Spleen (tissue), 11 donors: ENCODE data around the gene DUSP28. TPM values are rescaled to one million over a fixed set of nuclear protein-coding genes. Genes with fewer than 3 reads are reported as not detected.

Source experiments
- DNase-seq: peaks from one replicate; pipeline ENCODE4 v3.0.0-alpha.2; 2020
- H3K27ac ChIP-seq, 8 donors: fragments of 200-600 bp; sonication (generic) in 7 of 8; 1 replicate in 4 of 8; 2 replicates in 4 of 8; pipeline versions ENCODE4 v1.5.0 to v1.8.0; 2016 to 2021; ENCODE audit warnings: inconsistent platforms in 4 of 8, mild to moderate bottlenecking in 4 of 8, moderate library complexity in 1 of 8
- H3K27me3 ChIP-seq, 7 donors: fragments of 200-600 bp; sonication (generic) in 6 of 7; replicated peaks in 1 of 7; 1 replicate in 4 of 7; 2 replicates in 3 of 7; pipeline versions ENCODE4 v1.5.0 to v1.8.0; 2016 to 2021; ENCODE audit warnings: inconsistent platforms in 3 of 7, mild to moderate bottlenecking in 1 of 7
- H3K36me3 ChIP-seq, 6 donors: fragments of 200-600 bp; sonication (generic) in 5 of 6; 1 replicate in 4 of 6; 2 replicates in 2 of 6; pipeline versions ENCODE4 v1.5.0 to v1.8.0; 2016 to 2021; ENCODE audit warnings: inconsistent platforms in 2 of 6
- H3K4me1 ChIP-seq, 6 donors: fragments of 200-600 bp; sonication (generic) in 5 of 6; 1 replicate in 3 of 6; 2 replicates in 3 of 6; pipeline versions ENCODE4 v1.5.0 to v1.8.0; 2016 to 2021; ENCODE audit warnings: inconsistent platforms in 3 of 6
- H3K4me3 ChIP-seq, 8 donors: fragments of 200-600 bp; sonication (generic) in 7 of 8; 1 replicate in 4 of 8; 2 replicates in 4 of 8; pipeline versions ENCODE4 v1.5.0 to v1.8.0; 2016 to 2021; ENCODE audit warnings: inconsistent platforms in 4 of 8, mild to moderate bottlenecking in 4 of 8, moderate library complexity in 2 of 8
- H3K9me3 ChIP-seq, 8 donors: fragments of 200-600 bp; sonication (generic) in 7 of 8; 1 replicate in 4 of 8; 2 replicates in 4 of 8; pipeline versions ENCODE4 v1.5.0 to v1.8.0; 2016 to 2021; ENCODE audit warnings: inconsistent platforms in 4 of 8
- POLR2A ChIP-seq, 3 donors: fragments of 450-650 bp; IDR thresholded peaks; one replicate each; pipeline ENCODE4 v1.5.1; 2017; ENCODE audit warnings: antibody characterized with exemption in 3 of 3, mild to moderate bottlenecking in 1 of 3
- POLR2AphosphoS5 ChIP-seq, 3 donors: sonication (generic); formaldehyde crosslinking; IDR thresholded peaks; one replicate each; pipeline ENCODE4 v1.5.1; 2017; ENCODE audit warnings: antibody characterized with exemption in 3 of 3
- whole genome bisulfite sequencing, 5 donors: extraction: QIAGEN DNeasy Blood & Tissue Kit in 3 of 5; methylation state at CpG; one replicate each; pipeline versions ENCODE4 v1.1.5 to v1.1.7; 2013 to 2018; 5-methylcytosine and 5-hydroxymethylcytosine counted together
- intact Hi-C: fragments of 100-400 bp; cut with DNase I; formaldehyde crosslinking; loops from one replicate; pipeline ENCODE4 v1.15.0; 2023; ENCODE audit warnings: low total_unique reads
- polyA plus RNA-seq, 3 donors: library from polyadenylated mRNA; stranded (reverse); fragments of 200-250 nt; gene quantifications; one replicate each; pipeline ENCODE4 v1.2.1, GENCODE V29; 2013
- total RNA-seq, 7 donors: library from RNA; depleted of rRNA in 3 of 7; stranded (reverse); fragments of >200 nt in 3 of 7; fragmentation: NEBNext Ultra II Directional in 4 of 7; extraction: Animal tissue kit (Norgen Biotek cat#: 25700) in 4 of 7; gene quantifications; one replicate each; pipeline versions ENCODE4 v1.1.0 to v1.2.1, GENCODE V29; 2016 to 2021
- TF ChIP-seq, protein P1 (sequence below), 11 experiments: fragments of 200-600 bp in 7 of 11; fragments of 450-650 bp in 4 of 11; sonication (generic) in 4 of 11; IDR thresholded peaks in 8 of 11; conservative IDR thresholded peaks in 3 of 11; 1 replicate in 7 of 11; 2 replicates in 4 of 11; pipeline versions ENCODE4 v1.4.0 to v1.8.0; 2016 to 2021; ENCODE audit warnings: antibody characterized with exemption in 11 of 11, inconsistent platforms in 4 of 11, mild to moderate bottlenecking in 1 of 11
- donor health status: healthy with polysubstance abuse.
- donor health status: DM: no; HTN: no; CAD: no; lungs with moderate emphysema.
- donor health status: DM: no; HTN: no; CAD: no.
- donor health status: Bipolar disorder and iron deficiency.
- donor health status: healthy.
- donor health status: DM: no; HTN: no; CAD: no.
- donor health status: DM: yes; HTN: yes; CAD: no.

Gene DUSP28
- total and polyA plus RNA-seq, 10 donors = 5.9 to 13.6 (median 7.2) TPM

DNA sequence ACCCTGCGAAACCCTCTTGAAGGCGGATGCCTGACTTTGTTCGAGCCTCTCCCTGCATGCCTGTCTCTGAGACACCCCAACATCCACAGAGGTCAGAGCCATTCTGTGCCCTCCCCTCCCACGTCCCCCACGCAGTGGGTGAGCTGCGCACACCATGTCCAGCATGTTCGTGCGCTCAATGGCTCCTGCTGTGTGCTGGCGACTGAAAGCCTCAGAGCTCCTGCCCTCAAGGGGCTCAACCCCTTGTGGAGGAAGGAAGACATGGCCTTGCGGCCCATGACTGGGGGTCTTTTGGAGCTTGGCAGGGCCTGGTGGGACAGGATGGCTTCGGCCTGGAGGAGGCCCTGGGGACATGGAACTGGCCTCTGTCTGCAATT, 48.1 kb upstream of the DUSP28 start:
- Histone ChIP-seq H3K4me1 (peaks cover 9 to 16% (median 10%) of the 10 kb centered on the region in 6 donors), H3K27ac (no peak overlapping the region), H3K36me3 (peaks cover 0 to 41% (median 13%) of the 10 kb centered on the region in 6 donors), H3K9me3 (no peaks in the 10 kb centered on the region), H3K27me3 (no peaks in the 10 kb centered on the region), H3K4me3 (no peak overlapping the region)
- intact Hi-C loops = loop anchor here (10.0 kb wide), 1 partner anchor 323 kb away; no protein-coding TSS in a partner anchor
- no peak for DNase-seq
- TF ChIP-seq POLR2A (IDR thresholded peaks at IDR 0.05) (no peak), POLR2AphosphoS5 (IDR thresholded peaks at IDR 0.05) (no peak)
- TF ChIP-seq, protein P1, sequence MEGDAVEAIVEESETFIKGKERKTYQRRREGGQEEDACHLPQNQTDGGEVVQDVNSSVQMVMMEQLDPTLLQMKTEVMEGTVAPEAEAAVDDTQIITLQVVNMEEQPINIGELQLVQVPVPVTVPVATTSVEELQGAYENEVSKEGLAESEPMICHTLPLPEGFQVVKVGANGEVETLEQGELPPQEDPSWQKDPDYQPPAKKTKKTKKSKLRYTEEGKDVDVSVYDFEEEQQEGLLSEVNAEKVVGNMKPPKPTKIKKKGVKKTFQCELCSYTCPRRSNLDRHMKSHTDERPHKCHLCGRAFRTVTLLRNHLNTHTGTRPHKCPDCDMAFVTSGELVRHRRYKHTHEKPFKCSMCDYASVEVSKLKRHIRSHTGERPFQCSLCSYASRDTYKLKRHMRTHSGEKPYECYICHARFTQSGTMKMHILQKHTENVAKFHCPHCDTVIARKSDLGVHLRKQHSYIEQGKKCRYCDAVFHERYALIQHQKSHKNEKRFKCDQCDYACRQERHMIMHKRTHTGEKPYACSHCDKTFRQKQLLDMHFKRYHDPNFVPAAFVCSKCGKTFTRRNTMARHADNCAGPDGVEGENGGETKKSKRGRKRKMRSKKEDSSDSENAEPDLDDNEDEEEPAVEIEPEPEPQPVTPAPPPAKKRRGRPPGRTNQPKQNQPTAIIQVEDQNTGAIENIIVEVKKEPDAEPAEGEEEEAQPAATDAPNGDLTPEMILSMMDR (IDR thresholded peaks at IDR 0.05 in 8 of 11, conservative IDR thresholded peaks at IDR 0.05 in 3 of 11) = no peak
- WGBS, 5 donors = 87 to 97% (median 96%) methylated on average over 3 to 11 of the region's 11 CpGs

DNA sequence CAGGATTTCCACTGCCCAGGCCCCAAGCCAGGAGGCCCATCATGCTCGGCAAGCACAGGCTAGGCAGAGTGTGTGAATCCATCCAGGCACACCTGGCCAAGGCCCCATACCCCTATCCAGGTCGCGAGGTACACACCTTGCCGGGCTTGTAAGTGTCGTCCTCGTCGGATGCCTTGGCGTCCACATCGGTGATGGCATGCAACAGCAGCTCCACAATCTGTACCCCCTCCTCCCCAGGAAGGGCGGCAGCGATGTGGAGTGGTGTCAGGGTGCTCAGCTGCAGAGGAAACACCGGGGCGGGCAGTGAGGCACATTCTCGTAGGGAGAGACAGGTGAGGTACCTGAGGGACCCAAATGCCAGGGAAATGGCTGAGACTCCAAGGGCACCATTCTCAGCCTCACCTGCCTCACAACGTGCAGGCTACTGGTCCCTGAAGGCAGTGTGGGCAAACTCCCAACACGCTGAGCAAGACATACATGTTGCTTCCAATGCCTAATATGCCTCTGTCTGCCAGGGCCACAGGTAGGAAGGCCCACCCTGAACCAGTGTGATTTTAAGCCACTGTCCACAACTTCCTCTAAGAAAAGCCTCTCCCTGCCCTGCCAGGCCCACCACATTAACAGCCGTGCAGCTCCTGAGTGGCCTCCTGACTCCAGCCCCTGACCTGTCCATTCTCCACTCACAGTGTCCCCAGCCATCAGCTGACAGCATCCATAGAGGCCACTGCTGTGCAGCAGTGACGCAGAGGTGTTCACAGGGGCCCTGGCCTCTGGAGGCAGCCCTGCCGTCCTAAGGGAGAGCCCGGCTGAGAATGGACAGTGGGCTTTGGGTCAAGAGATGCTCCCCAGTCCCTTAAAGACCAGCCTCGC, 47.3 kb upstream of the DUSP28 start:
- H3K4me3 ChIP-seq = no peak overlapping the region
- peaks cover 0 to 41% (median 13%) of the 10 kb centered on the region in 6 donors for H3K36me3 ChIP-seq
- H3K27me3 ChIP-seq = no peaks in the 10 kb centered on the region
- H3K4me1 ChIP-seq = peaks cover 9 to 16% (median 10%) of the 10 kb centered on the region in 6 donors
- DNase-seq = no peak
- 95 to 99% (median 96%) methylated on average over 15 to 21 of the region's 21 CpGs for WGBS, 5 donors
- intact Hi-C loops = loop anchor here (10.0 kb wide), 1 partner anchor 322 kb away; no protein-coding TSS in a partner anchor
- no peaks in the 10 kb centered on the region for H3K9me3 ChIP-seq
- H3K27ac ChIP-seq = no peak overlapping the region
- TF ChIP-seq POLR2A (IDR thresholded peaks at IDR 0.05) (no peak), POLR2AphosphoS5 (IDR thresholded peaks at IDR 0.05) (no peak)
- TF ChIP-seq, protein P1 (IDR thresholded peaks at IDR 0.05 in 8 of 11, conservative IDR thresholded peaks at IDR 0.05 in 3 of 11) = no peak

DNA sequence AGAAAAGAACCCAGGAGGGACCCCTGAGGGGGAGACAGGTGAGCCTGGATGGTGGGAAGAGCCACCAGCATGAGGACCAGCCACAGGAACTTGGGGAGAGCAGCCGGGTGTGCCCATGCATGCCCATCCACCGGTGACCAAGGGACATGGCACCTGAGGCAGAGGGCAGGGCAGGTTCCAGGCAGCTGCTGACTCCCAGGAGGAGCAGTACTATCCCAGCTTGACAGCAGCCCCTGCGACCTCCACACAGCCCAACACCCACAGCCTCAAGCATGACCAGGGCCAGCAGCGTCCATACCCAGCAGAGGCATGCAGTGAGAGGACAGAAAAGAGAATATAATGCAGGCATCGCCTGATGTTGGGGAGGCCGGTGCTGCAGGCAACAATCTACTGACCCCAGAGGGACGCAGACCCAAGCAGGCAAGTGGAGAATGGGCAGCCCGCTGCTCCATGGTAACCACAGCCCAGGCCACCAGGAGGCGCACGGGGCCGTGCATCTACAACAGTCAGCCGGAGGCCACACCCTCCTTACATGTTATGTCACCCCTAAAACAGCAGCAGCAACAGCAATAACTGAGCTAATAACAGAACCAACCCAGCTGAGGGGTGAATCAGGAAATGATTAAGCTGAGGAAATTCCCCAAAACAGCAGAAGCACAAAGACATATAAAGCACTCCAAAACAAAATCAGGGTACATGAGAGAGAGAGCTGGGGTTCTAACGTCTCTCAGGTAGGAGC, 46.4 kb upstream of the DUSP28 start:
- Histone ChIP-seq H3K27me3 (no peaks in the 10 kb centered on the region), H3K4me3 (no peak overlapping the region), H3K27ac (peak overlapping the region in 2 of 8 donors; percentile 37 to 50), H3K36me3 (peaks cover 0 to 39% (median 13%) of the 10 kb centered on the region in 6 donors), H3K9me3 (no peaks in the 10 kb centered on the region), H3K4me1 (peaks cover 9 to 16% (median 10%) of the 10 kb centered on the region in 6 donors)
- TF ChIP-seq, protein P1 (IDR thresholded peaks at IDR 0.05 in 8 of 11, conservative IDR thresholded peaks at IDR 0.05 in 3 of 11) = peak; percentile 83 to 95 (median 91)
- TF ChIP-seq POLR2AphosphoS5 (IDR thresholded peaks at IDR 0.05) = peak; percentile 58 to 66 (median 65)
- TF ChIP-seq POLR2A (IDR thresholded peaks at IDR 0.05) = no peak
- intact Hi-C loops = loop anchor here (10.0 kb wide), 1 partner anchor 321 kb away; no protein-coding TSS in a partner anchor
- DNase-seq = peak; percentile 96
- WGBS, 5 donors = 33 to 57% (median 43%) methylated on average over 13 of the region's 13 CpGs
